ENCODE results near the gene UBE2J1. TPM values are rescaled to one million over a fixed set of nuclear protein-coding genes. Genes with fewer than 3 reads are reported as not detected.
A peak's percentile ranks its signal among the peaks of the same experiment; 100 is the strongest.

Gene UBE2J1
- total and polyA plus RNA-seq, 10 of the 15 experiments (the other 5 are each of a cell fraction or from before 2014, with no cell fraction given) = 48.7 to 131 (median 90.0) TPM

GRCh38 chr6:89297695-89298351 lies 54.7 kb downstream of the UBE2J1 start:
- Histone ChIP-seq H3K36me3 (ENCODE audit: control insufficient read depth in 2 of 2, insufficient read depth in 2 of 2, low read length in 1 of 2) (no peaks in the 10 kb centered on the region), H2AFZ (ENCODE audit: control insufficient read depth, low read depth, low read length) (peak overlapping the region; percentile 66; the same call in 1 of the 2 replicates), H3K4me1 (ENCODE audit: control insufficient read depth, insufficient read depth, low read length) (peaks cover 27% of the 10 kb centered on the region), H3K4me3 (peak overlapping the region; percentile 48; the same call in 1 of the 2 replicates), H3K4me2 (ENCODE audit: control insufficient read depth, insufficient read depth) (peak overlapping the region; percentile 91), H3K9me3 (replicated peaks; ENCODE audit: control insufficient read depth, insufficient read depth, low read length) (no peaks in the 10 kb centered on the region), H4K20me1 (ENCODE audit: control insufficient read depth, insufficient read depth) (no peaks in the 10 kb centered on the region), H3K9ac (ENCODE audit: control insufficient read depth, insufficient read depth, low read length) (peak overlapping the region; percentile 50), H3K79me2 (ENCODE audit: control insufficient read depth, insufficient read depth, low read length) (no peaks in the 10 kb centered on the region), H3K27ac (ENCODE audit: control insufficient read depth, insufficient read depth) (peak overlapping the region; percentile 94), H3K27me3 (replicated peaks in 1 of 2; ENCODE audit: control insufficient read depth in 2 of 2, insufficient read depth in 2 of 2, low read length in 1 of 2) (no peaks in the 10 kb centered on the region)
- SMC1A ChIA-PET (ENCODE audit: uncharacterized antibody, unreplicated experiment) = interaction anchor here (0.8 to 4.7 kb wide), 14 partner anchors 9 to 74 kb away, joined by 3 to 71 read pairs (median 5); no protein-coding TSS in a partner anchor
- 0% methylated on average over 12 of the region's 12 CpGs for WGBS (ENCODE audit: insufficient coverage, insufficient replicate concordance, low lambda C conversion rate, missing lambda C conversion rate)
- POLR2A ChIA-PET = interaction anchor here (0.5 to 3.8 kb wide), 11 partner anchors 16 to 357 kb away, joined by 3 to 45 read pairs (median 4); partner anchors contain the start of genes PNRC1 and UBE2J1
- FAIRE-seq (peak; percentile 94), ATAC-seq (peak; percentile 87), DNase-seq (ENCODE audit: low read depth, low spot score) (peak; percentile 80)
- RAD21 ChIA-PET (ENCODE audit: unreplicated experiment) = interaction anchor here (0.7 to 4.4 kb wide), 19 partner anchors 10 to 218 kb away, joined by 3 to 53 read pairs (median 5); partner anchors contain the start of genes PNRC1 and UBE2J1
- no TSS peak for BruUV-seq (replicated peaks)
- CTCF ChIA-PET = interaction anchor here (0.9 to 4.4 kb wide), 15 partner anchors 9 to 174 kb away, joined by 3 to 32 read pairs (median 7); partner anchors contain the start of gene UBE2J1
- intact Hi-C loops (cut with micrococcal nuclease; ENCODE audit: unreplicated experiment) = loop anchor here (2.0 kb wide), 1 partner anchor 53 kb away; no protein-coding TSS in a partner anchor
- in situ Hi-C loops (cut with MboI) = no loop called here
- TF ChIP-seq ZNF217 (IDR thresholded peaks at IDR 0.05) = 0 out of 2 replicates have a peak, but pooled peaks have one; percentile 78
- TF ChIP-seq NFXL1 (IDR thresholded peaks at IDR 0.05; ENCODE audit: borderline replicate concordance) = no peak
- peak; percentile 87 for TF ChIP-seq EP300 (IDR thresholded peaks at IDR 0.05; ENCODE audit: borderline replicate concordance in 1 of 2, control insufficient read depth in 1 of 2, low read depth in 2 of 2, low read length in 2 of 2)
- TF ChIP-seq ATF2 (IDR thresholded peaks at IDR 0.05; ENCODE audit: low read length) = peak; percentile 91
- peak; percentile 39; the same call in 1 of the 2 replicates for TF ChIP-seq RAD51 (IDR thresholded peaks at IDR 0.05)
- TF ChIP-seq ZBED1 (IDR thresholded peaks at IDR 0.05; ENCODE audit: borderline replicate concordance) = peak; percentile 89; the same call in 1 of the 2 replicates
- TF ChIP-seq SRF (IDR thresholded peaks at IDR 0.05; ENCODE audit: low read depth in 2 of 2, low read length in 2 of 2) = 0 out of 4 replicates have a peak, but pooled peaks of 1 of the 2 experiments have one; percentile 38
- TF ChIP-seq RELA (IDR thresholded peaks at IDR 0.05; ENCODE audit: borderline replicate concordance, partially characterized antibody) = no peak
- no peak for TF ChIP-seq PAX8 (IDR thresholded peaks at IDR 0.05)
- TF ChIP-seq REST (IDR thresholded peaks at IDR 0.05; ENCODE audit: low read depth, low read length) = no peak
- peak; percentile 94 for TF ChIP-seq SKIL (IDR thresholded peaks at IDR 0.05; ENCODE audit: low read depth, poor library complexity, severe bottlenecking)
- TF ChIP-seq CBX5 (IDR thresholded peaks at IDR 0.05; ENCODE audit: low read depth) = peak; percentile 79; the same call in 1 of the 2 replicates
- peak; percentile 99 for TF ChIP-seq RUNX3 (IDR thresholded peaks at IDR 0.05; ENCODE audit: low read length)
- 0 out of 2 replicates have a peak, but pooled peaks have one; percentile 56 for TF ChIP-seq IRF4 (IDR thresholded peaks at IDR 0.05; ENCODE audit: low read depth, low read length)
- no peak for TF ChIP-seq STAT1 (conservative IDR thresholded peaks at IDR 0.05)
